GM12891 (cell line): ENCODE data around the gene TMA7B.

Source experiments
- POLR2A ChIP-seq: IDR thresholded peaks from 2 replicates; pipeline ENCODE4 v1.6.1; 2011; ENCODE audit warnings: low read depth, low read length, control low read depth
- POLR2AphosphoS5 ChIP-seq: IDR thresholded peaks from 2 replicates; pipeline ENCODE4 v1.6.1; 2011; ENCODE audit warnings: low read depth, low read length, control low read depth
- TAF1 ChIP-seq: IDR thresholded peaks from 2 replicates; pipeline ENCODE4 v1.6.1; 2011; ENCODE audit warnings: low read depth, low read length, control low read depth

DNA sequence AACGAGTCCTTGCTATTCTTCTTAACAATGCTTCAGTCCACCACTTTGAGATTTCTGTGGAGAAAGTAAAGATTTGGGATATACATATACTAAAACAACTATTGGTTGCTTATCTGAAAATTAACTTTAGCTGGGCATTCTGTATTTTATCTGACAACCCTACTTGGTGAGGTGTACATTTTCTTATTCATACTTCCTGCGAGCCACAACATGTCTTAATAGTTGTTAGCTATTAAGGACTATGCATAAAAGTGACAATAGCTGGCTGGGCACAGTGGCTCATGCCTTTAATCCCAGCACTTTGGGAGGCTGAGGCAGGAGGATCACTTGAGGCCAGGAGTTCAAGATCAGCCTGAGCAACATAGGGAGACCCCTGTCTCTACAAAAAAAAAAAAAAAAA, 28.0 kb upstream of the TMA7B start:
- TF ChIP-seq POLR2A (no peak), POLR2AphosphoS5 (no peak), TAF1 (no peak)
